Measurements from ENCODE around the gene DONSON.
A peak's percentile ranks its signal among the peaks of the same experiment; 100 is the strongest.

DONSON gene

GRCh38 chr21:33540711-33541104, 47.8 kb downstream of the DONSON start:
- no peak for DNase-seq

DNA sequence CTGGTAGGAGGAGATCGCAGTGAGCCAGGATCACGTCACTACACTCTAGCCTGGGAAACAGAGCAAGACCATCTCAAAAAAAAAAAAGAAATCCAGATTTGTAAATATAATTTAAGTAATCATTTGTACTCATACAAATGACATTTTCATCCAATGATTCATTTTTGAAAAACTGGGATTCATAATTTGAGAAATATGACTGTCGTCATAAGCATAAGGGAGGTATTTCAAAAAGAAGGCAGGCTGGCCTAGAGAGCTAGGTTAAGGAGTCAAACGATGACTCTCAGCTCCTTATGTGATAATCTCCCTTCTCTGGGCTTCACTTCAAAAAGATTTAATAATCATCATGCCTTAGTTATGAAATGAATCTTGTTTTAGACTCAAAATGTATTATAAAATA, 48.9 kb downstream of the DONSON start:
- peak; percentile 62 for DNase-seq

- no peak for DNase-seq
These were observed 51.3 kb downstream of the DONSON start for GRCh38 chr21:33537212-33537611.

GRCh38 chr21:33531007-33531406, 57.5 kb downstream of the DONSON start:
- DNase-seq: no peak

All from fibroblast of skin of back (primary cell).